Activated CD4-positive, alpha-beta T cell treated with anti-CD3 and anti-CD28 coated beads, Interleukin-2, amount 50 U/mL, for 48 hours (primary cell): Measurements from ENCODE around the gene CHRNB2.
"Not testable (repeated sequence)": the region's sequence is repeated elsewhere in the genome, so short reads cannot be mapped to it uniquely, and the experiment has no call there.

ENCODE experiments used
- DNase-seq, 2 experiments: peaks; one replicate each; pipeline ENCODE4 v3.0.0-alpha.2; 2020

CHRNB2 gene, protein sequence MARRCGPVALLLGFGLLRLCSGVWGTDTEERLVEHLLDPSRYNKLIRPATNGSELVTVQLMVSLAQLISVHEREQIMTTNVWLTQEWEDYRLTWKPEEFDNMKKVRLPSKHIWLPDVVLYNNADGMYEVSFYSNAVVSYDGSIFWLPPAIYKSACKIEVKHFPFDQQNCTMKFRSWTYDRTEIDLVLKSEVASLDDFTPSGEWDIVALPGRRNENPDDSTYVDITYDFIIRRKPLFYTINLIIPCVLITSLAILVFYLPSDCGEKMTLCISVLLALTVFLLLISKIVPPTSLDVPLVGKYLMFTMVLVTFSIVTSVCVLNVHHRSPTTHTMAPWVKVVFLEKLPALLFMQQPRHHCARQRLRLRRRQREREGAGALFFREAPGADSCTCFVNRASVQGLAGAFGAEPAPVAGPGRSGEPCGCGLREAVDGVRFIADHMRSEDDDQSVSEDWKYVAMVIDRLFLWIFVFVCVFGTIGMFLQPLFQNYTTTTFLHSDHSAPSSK

DNA sequence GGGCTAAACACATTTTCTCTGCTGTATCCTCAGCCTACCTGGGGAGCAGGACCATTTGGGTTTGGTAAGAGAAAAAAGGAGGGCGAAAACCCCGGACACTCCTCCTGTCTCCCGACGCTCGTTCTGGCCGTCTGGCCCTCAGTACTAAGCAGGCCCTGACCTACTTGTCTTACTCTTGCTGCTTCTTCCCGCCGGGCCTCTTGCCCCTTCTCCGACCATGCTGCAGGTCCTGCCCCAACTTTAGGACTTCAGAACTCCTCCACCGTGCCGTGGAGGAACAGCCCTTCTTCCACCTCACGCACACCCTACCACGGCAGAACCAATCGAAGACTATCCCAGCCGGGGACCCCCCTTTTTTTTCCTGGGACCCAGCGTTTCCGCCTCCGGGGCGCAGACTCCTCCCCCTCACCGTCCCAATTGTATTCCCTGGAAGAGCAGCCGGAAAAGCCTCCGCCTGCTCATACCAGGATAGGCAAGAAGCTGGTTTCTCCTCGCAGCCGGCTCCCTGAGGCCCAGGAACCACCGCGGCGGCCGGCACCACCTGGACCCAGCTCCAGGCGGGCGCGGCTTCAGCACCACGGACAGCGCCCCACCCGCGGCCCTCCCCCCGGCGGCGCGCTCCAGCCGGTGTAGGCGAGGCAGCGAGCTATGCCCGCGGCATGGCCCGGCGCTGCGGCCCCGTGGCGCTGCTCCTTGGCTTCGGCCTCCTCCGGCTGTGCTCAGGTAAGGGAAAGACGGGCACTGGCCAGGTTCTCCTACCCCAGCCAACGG is at the start of gene CHRNB2:
TSS of gene CHRNB2 (plus strand) at position 393 of the 771 bp plus-strand sequence. CDS start at position 660, 267 bp downstream.
- peak; percentile 72 to 75 for DNase-seq

DNA sequence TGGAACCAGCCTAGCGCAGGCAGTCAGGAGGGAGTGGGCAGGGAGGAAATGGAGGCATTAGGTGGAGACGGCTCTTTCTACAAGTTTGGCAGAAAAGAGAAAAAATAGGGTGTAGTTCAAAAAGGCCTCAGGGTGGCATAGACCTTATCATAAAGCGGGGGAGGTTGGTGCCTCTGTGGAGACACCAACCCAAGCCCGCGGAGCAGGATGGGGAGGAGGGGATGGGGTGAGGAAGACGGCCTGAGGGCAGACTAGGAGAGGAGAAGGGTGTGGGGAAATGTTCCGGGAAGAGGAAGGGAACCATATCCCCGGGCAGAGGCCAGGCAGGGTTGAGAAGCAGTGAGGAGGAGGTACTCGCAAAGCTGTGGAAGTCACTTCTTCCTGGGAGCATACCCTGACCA is 48.0 kb upstream of the CHRNB2 start:
- no peak for DNase-seq

DNA sequence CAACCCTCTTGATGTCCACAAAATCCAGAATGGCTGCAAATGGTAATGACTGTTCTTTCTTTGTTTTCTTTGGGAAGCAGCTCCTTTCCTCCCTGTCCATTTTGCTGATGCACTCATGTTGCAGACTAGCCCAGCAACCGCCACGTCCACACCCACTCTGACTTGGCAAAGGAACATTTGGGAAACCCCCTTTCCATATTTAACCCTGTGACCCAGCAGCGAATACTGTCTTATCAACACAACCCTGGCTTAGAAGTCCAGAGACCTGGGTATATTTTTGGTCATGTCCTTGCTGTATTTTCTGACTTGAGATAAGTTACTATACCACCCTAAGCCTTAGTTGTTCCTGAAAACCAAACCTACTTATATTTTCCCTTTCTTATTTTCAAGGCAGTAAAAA is 47.2 kb upstream of the CHRNB2 start:
- DNase-seq = no peak

DNA sequence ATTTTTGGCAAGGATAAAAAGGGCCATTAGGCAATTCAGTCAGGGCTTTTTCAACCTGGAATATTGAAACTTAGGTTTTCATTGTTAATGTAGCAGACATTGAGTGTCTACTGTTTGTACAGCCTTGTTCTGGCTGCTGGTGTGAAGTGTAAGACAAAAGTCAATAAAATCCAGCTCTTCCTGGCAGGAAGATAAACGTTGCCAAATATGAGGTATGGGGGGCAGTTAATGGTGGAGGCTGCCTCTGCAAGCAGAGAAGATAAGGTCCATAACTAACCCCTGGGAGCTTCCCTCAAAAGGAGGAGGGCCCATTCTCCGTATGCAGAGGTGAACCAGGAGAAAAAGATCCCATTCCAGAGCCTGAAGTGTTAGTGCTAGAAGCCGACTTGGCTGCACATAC is 45.9 kb upstream of the CHRNB2 start:
- DNase-seq = no peak

DNA sequence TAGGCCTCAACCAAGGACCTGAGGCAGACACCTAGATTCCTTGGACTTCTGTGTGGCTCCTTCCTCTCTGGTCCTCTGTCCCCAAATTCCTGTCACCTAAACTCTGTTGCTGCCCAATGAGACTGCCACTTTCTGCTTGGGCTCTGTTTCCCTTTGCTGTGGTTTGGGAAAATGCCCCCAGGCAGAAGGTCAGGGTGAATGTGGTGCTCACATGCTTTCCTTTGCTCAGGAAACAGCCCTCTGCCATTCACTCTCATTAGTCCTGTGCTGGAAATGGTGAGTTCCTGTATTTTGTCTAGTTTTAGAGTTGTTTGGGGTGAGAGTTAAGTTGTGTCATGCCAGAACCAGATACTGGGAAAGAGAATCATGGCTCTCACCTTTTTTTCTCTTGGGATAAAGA is 42.7 kb upstream of the CHRNB2 start:
- DNase-seq = no peak

DNA sequence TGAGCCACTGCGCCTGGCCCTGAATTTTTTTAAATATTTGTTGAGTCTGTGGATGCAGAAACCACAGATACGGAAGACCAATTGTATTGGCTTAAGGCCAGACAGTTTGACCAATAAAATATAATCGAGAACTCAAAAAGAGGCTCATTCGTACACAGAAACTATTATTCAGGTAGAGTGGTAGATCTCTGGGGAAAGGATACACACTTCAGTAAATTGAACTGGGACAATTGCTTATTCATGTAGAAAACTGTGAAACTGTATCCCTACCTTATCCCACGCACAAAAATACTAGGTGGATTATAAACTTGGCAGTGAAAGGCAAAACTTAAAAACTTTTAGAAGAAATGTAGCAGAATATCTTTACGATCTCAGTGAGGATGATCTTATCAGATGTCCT is 40.4 kb upstream of the CHRNB2 start:
- no peak for DNase-seq

DNA sequence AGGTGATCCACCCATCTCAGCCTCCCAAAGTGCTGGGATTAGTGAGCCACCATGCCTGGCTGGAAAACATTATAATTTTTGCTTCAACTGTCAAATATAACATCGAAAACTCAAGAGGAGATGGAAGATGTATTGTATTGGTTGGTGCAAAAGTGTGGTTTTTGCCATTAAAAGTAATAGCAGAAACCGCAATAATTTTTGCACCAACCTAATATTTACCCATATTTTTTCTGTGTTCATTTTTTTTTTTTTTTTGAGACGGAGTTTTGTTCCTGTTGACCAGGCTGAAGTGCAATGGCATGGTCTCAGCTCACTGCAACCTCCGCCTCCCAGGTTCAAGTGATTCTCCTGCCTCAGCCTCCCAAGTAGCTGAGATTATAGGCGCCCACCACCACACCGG is 38.3 kb upstream of the CHRNB2 start:
- DNase-seq = no peak

DNA sequence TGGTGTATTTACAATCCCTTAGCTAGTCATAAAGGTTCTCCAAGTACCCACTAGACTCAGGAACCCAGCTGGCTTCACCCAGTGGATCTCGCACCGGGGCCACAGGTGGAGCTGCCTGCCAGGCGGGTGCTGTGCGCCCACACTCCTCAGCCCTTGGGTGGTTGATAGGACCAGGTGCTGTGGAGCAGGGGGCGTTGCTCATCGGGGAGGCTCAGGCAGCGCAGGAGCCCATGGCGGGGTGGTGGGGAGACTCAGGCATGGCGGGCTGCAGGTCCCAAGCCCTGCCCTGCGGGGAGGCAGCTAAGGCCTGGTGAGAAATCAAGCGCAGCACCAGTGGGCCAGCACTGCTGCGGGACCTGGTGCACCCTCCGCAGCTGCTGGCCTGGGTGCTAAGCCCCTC is 35.6 kb upstream of the CHRNB2 start:
- not testable (repeated sequence) for DNase-seq

DNA sequence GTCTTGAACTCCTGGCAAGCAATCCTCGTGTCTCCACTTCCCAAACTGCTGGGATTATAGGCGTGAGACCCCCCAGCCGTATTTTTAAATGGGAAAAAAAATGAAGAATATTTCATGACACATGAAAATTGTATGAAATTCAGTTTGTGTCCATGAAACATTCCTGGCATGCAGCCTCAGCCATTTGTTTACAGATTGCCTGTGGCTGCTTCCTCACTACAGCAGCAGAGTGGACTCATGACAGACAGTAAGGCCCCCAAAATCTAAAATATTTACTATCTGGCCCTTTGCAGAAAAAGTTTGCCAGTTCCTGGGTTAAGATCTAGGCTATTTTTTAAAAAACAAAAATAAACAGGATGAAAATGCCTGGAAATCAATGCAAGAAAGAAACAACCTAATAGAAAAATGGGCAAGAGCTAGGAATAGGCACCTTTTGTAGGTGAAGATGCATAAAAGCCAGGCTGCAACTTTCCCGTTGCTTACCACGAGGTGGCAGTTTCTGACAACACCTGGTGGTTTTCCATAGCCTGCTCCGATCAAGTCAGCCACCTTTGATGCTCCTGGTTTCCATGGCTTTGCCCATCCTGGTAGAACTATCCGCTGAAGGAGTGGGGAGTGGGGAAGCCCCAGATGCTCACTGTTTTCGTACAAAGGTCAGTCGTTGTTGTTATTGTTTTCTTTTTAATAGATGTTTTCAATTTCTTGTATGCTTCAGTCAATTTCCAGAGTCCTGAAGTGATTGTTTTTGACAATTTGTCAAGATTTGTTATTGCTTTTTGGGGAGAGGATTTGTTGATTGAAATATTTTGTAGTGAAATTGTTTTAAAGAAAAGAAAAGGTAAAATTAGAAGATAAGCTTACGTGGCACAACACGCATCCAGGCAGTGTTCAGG is 33.4 kb upstream of the CHRNB2 start:
- DNase-seq = no peak

DNA sequence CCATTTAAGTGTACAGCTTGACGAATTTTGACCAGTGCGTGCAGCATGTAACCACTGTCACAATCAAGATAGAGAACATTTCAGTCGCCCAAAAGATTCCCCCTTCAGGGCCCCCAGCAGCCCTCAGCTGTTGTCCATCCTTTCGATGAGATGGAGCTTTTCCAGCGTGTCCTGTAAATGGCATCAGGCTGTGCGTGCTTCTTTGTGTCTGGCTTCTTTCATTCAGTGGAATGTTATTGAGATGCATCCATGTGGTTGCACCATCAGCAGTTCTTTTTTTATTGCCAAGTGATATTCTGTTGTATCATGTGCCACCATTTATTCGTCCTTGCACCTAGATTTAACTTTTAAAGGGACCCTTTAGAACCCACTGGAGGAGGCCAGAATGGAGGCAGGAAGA is 31.0 kb upstream of the CHRNB2 start:
- DNase-seq = no peak

DNA sequence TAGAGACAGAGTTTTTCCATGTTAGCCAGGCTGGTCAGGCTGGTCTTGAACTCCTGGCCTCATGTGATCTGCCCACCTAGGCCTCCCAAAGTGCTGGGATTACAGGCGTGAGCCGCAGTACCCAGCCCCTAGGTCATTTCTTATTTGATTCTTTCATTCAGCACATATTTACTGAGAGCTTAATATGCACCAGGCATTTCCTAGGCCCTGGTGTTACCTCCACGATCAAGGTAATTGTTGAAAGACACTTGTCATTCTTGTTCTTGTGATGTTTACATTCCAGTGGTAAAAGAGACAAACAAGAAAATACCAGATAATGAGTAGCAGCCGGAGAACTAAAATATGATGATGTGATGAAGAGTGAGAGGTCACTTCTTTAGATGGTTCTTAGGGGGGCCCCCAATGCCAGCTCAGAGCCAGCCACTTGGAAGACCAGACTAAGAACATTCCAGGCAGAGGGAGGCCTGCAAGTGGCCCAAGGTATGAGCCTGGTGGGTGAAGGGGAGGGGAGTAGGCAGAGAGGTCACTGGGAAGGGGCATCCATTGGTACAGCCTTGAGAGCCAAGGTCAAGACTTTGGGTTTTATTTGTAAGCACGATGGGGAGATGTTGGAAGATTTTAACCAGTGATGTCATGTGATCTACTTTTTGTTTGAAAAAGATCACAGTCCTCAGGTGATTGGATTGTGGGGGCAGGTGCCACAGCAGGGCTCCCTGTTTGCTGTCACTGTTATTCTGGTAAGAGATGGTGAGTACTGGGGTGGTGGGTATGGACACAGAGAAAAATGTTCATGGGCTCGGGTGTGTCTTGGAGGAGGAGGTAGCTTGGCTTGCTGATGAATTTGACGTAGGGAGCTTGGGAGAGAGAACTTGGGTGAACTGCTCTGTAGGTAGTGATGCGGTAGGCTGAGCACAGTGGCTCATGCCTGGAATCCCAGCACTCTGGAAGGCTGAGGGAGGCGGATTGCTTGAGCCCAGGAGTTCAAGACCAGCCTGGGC is 27.8 kb upstream of the CHRNB2 start:
- DNase-seq = no peak

DNA sequence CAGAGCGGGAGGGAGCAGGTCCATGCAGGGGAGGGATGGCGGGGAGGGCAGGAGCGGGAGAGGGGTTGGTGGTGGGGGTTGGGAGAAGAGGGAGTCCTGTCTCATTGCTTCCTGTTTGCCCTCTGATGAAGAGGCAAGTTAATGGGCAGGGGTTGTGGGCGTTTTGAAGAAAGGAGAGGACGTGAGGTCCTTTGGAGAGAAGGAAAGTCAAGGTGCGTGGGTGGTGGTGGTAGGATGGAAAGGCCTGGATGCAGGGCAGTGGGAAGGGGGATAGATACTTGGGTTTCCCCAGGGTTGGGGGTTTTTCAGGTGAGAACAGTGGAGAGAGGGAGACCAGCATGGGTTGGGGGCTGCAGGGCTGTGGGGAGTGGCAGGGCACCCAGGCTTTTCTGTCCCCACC is 26.3 kb upstream of the CHRNB2 start:
- no peak for DNase-seq

DNA sequence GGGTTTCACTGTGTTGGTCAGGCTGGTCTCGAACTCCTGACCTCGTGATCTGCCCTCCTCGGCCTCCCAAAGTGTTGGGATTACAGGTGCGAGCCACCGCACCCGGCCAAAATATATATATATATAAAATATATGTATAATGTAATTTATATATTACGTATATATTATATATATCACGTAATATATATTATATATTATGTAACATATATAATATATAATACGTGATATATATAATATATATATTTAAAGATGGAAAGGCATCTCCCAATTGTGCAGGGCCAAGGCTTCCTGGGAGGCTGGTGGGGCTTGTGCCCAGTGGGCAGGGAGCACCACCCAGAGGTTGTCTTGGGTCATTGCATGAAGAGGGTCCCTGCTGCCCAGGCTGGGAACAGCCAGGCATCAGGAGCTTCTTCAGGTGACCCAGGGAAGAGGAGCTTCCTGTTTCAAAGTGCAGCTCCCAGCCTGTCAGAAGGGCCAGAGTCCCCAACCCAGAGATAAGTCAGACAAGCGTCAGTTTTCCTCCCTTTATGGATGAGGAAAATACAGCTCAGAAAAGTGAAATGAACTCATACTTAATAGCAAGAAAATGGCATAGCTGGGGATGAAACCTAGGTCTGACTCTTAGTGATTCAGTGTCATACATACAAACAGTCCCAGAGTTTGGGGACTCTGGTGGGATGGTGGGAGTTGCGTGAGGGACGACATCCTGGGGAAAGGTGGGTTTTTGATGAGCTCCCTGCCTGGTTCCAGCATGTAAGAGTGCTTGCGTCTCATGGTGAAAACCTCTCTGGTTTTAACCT is 21.1 kb upstream of the CHRNB2 start:
- peak; percentile 64 to 71 for DNase-seq

DNA sequence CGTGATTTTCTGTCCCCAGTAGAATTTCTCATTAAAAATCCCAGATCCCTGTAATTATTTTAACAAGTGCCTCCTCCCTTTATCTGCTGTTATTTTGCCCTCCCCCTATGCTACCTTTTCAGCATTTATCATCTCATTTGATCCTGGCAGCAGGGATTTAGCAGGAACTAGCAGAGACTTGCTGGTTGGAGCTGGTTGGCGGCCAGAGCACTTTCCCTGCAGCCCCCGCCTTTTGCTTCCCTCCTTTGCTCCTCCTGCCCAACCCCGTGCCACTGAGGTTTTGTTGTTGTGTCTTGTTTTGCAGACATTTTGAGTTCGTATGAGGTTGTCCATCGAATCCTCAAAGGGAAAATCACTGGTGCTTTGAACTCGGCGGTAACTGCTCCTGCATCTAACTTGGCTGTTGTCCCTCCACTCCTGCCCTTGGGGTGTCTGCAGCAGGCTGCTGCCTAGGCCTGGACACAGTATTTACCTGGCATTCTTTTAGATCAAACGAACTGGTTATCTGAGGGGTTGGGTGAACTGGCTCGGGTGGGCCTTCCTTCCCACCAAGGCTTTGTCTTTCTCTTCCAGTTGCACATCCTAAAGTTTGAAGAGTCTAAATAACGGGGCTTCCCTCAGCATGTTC is 20.4 kb upstream of the CHRNB2 start:
- DNase-seq = no peak

DNA sequence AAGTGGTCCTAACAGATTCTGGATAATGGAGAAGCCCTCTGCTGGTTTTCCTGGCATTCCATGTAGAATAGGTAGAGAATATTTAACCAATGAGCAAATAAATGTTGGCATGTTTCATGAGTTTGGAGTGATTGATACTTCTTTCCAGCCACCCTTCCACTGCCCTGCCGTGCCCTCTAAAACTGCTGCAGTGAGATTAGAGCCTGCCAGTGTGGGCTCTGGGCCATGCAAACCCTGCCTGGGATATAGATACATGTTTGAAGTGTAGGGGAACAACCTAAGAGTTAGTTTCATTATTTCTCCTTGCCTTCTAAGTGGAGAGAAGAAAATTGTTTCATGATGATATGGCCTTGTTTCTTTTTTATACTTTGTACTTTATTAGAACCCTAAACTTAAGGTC is 19.6 kb upstream of the CHRNB2 start:
- no peak for DNase-seq

DNA sequence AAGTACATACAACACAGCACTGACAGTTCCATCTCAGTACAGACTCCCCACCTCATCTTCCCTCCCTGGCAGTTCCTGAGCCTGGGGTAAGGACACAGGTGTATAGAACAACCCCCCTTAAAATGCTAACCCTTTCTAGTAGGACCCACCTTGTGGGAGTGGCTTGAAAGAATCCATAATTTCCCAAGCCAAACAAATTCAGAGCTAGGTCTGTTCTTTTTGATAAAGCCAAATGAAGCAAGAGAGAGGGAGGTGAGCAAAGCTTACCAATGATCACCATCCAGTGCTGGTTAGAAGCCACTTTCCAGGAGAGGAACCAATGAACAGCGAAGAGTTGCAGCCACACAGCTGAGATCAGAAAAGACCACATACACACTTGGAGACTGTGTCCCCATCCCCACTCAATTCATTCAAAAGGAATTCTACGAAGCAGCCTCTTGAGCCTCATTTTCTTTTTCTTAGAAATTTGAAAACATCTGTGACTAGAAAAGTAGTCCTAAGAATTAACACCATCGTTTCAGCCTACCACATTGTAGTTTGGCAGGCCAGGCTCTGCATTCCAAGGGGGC is 18.3 kb upstream of the CHRNB2 start:
- DNase-seq = no peak

DNA sequence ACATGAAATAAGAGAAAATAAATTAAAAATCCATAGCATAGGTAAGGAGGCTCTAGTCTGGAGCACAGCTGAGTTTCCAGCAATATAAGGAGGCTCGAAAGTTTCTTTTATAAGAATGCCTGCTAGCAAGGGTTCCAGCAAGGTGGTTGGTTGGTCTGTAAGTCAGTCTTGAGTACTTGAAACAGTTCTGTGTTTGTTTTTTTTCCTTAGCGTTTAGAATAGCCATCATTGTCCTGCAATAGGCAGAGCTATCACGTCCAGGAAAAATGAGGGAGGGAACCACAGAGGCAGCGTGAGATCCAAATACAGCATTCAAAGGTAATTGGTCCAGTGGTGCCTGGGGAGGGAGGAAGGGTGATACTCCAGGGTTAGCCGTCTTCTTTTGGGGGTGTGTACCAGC is 17.5 kb upstream of the CHRNB2 start:
- no peak for DNase-seq

DNA sequence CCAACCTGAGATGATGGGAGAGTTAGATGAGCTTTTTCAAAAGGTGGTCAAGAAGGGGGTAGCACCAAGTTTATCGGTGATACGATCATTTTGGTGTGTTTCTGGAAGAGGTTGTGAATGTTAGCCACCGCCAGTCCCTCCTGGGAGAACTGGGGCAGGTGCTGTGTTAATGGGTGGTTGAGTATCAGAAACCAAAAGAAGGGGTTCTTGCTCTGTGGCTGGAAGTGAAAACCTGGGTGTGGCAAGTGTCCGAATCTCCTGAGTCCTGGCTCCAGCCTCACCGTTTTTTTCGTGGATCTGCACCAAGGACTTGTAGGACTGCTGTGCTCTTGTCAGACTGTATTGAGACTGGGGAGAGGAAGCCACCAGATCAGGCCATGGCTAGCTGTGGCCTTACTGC is 16.9 kb upstream of the CHRNB2 start:
- DNase-seq = no peak

DNA sequence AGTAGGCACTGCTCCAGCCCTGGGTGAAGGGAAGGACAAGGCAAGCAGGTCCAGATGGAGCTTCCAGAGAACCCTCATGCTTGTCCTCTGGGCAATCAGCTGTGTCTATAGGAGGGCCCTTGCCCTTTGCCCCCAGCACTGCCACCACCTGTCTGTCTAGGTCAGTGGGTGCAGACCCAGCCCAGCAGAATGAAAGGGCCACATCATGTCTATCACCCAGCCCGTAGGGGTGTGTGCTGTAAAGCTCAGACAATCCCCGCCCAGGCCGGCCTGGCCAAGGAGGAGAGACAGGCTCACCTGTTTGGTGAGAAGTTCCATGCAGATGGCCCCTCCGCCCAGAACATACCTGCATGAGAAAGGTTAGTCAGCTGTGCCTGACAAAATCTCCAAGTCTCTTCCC is 16.1 kb upstream of the CHRNB2 start:
- no peak for DNase-seq

DNA sequence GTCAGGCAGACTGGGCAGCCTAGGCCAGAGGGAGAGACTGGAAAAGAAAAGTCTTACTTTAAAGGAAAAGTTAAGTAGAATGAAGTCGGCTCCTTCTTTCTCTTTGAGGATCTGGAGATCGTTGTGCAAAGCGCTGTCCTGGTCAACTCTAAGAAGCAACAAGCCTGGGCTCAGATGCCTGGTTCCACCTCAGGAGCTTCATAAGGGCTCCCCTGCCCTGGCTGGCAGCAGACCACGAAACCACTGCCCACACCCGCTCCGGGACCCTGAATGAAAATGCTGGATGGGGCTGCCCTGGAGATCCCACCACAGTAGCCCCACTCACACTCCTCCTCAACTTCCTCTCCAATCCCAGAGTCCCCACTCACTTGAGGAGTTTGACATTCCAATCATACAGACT is 15.5 kb upstream of the CHRNB2 start:
- no peak for DNase-seq
